Measurements from ENCODE around the gene NCK1. TPM values are rescaled to one million over a fixed set of nuclear protein-coding genes. Genes with fewer than 3 reads are reported as not detected.
"Not testable (repeated sequence)": the region's sequence is repeated elsewhere in the genome, so short reads cannot be mapped to it uniquely, and the experiment has no call there.

NCK1 gene
- polyA plus RNA-seq, 12 donors = 21.4 to 52.5 (median 33.7) TPM; not detected in 1

DNA sequence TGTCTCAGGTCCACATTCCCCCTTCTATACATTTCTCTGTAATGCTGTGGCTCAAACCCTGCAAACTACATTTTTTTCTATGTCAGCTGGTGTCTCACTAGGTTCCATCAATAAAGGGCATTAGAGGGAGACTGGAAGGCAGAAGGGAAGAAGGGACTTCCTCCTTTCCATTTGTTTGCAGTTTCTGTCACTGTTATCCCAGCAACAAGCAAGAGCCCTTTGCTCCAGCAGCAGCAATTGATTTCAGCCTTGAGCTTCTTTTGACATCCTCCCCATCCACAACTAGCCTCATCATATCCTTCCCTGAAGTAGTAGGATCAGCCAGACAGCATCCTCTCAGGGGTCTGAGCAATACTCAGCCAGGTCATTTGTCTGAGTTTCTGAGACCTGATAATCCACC lies 5.3 kb upstream of the NCK1 start:
- DNase-seq = no peak

DNA sequence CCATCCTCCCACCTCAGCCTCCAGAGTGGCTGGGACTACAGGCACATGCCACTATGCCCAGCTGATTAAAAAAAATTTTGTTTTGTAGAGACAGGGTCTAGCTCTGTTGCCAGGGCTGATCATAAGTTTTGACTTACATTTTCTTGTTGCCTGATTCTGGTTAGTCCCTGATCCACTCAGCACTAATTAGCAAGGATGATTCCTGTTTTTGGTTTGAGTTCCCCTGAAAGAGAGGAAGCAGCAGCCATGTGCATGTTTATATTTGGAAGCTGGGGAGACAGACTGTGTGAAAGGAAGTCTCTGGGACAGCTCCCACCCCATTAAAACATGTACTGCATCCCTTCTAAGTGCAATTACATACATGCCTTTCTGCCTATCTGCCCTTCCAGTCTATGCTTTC lies 3.6 kb upstream of the NCK1 start:
- DNase-seq = no peak

DNA sequence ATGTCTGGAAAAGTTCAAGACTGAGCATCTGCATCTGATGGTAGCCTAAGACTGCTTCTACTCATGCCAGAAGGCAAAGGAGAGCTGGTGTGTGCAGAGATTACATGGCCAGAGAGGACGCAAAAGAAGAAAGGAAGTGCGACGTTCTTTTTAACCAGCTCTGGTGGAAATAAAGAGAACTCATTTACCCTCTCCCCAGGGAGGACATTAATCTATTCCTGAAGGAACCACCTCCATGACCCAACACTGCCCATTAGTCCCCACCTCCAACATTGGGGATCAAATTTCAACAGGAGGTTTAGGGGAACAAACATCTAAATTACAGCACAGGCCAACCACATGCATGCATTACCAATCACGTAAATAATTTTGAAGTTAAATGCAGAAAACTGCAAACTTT lies 1.5 kb upstream of the NCK1 start:
- no peak for DNase-seq

DNA sequence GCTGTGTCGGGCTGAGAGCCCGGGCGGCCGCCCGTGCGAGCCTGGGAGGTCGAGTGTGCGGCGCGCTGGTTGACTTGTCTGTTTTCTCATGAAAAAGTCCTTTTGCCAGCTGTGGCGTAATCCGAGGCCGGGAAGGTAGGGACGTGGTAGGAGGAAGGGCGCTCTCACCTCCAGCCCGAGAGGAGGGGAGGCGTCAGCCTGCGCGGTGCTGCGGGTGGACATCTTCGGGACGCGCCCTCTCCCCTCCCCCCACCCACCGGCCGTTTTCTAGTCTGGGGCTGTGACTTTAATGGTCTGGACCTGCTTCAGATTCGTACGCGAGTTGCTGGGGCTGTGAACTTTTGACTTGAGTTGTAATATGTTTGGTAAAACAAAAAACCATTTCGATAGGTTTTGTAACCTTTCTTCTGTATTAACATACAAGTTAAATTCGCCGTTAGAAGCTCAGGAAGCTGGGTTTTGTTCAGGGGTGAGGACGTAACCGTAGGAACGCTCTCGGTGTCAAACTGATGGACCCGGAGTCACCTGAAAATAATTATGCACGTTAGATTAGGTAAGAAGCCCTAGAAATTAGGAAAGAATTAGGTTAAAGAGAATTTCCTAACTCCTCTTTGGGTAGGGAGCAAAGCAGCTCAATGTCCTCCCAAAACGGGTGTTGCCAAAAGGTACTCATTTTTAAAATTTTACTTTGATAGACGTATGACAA lies 762 bp downstream of the NCK1 start:
- DNase-seq = peak; percentile 73

DNA sequence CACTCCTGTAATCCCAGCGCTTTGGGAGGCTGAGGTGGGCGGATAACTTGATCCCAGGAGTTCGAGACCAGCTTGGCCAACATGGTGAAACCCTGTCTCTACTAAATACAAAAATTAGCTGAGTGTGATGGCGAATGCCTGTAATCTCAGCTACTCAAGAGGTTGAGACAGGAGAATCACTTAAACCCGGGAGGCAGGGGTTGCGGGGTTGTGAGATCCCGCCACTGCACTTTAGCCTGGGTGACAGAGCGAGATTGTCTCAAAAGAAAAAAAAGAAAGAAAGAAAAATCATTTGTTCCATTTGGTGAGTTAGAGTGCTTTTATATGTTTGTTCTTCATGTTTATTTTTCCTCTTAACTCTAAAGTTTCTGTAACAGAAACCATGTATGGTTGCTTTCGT lies 7.3 kb downstream of the NCK1 start:
- no peak for DNase-seq

DNA sequence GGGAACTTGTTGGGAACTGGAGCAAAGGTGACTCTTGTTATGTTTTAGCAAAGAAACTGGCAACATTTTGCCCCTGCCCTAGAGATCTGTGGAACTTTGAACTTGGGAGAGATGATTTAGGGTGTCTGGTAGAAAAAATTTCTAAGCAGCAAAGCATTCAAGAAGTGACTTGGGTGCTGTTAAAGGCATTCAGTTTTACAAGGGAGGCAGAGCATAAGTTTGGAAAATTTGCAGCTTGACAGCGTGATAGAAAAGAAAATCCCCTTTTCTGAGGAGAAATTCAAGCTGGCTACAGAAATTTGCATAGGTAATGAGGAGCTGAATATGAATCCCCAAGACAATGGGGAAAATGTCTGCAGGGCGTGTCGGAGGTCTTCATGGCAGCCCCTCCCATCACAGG lies 10.2 kb downstream of the NCK1 start:
- DNase-seq = not testable (repeated sequence)

DNA sequence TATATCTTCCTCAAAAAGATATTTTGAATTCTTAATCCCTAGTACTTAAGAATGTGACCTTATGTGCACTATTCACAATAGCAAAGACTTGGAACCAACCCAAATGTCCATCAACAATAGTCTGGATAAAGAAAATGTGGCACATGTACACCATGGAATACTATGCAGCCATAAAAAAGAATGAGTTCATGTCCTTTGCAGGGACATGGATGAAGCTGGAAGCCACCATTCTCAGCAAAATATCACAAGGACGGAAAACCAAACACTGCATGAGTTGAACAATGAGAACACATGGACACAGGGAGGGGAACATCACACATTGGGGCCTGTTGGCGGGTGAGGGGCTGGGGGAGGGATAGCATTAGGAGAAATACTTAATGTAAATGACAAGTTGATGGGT lies 17.5 kb downstream of the NCK1 start:
- DNase-seq = not testable (repeated sequence)

DNA sequence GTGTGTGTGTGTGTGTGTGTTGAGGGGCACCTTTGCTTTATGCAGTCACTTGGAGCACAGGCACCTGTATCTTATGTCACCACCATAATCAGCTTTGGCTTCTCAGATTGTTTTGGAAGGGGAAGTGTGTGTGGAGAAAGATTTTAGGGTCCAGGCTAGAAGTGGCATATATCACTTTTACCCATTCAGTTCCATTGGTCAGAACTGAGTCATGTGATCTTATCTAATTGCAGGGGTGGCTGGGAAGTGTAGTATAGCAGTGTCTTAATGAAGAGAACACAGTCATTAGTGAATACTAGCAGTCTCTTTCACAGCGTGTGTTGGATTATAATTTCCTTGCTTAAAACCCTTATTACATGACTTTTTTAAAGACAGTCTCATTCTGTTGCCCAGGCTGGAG lies 20.6 kb downstream of the NCK1 start:
- no peak for DNase-seq

DNA sequence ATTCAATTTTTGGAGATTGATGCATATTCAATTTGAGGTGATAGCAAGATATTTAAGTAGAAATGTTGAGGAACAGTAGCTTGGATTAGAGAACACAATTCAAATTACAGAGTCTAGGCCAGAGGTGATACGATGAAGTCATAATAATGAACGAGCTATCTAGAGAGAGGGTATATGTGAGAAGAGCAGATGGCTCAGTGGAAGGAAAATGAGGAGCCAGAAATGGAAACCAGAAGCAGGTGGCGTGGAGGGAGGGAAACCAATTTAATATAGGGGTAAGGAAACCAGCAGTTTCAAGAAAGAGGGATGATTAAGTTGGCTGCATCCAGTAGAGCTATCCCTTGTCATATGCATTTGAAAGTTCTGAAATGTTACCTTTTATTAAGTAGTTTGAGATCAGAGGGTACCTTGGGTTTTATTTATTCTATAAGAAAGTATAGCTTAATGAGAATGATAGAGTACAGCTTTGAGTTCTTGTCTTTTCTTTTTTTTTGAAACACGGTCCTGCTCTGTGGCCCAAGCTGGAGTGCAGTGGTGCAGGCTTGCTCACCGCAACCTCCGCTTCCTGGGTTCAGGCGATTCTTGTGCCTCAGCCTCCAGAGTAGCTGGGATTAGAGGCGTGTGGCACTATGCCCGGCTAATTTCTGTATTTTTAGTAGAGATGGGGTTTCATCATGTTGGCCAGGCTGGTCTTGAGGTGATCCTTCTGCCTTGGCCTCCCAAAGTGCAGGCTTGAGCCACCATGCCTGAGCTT lies 22.1 kb downstream of the NCK1 start:
- DNase-seq = no peak

DNA sequence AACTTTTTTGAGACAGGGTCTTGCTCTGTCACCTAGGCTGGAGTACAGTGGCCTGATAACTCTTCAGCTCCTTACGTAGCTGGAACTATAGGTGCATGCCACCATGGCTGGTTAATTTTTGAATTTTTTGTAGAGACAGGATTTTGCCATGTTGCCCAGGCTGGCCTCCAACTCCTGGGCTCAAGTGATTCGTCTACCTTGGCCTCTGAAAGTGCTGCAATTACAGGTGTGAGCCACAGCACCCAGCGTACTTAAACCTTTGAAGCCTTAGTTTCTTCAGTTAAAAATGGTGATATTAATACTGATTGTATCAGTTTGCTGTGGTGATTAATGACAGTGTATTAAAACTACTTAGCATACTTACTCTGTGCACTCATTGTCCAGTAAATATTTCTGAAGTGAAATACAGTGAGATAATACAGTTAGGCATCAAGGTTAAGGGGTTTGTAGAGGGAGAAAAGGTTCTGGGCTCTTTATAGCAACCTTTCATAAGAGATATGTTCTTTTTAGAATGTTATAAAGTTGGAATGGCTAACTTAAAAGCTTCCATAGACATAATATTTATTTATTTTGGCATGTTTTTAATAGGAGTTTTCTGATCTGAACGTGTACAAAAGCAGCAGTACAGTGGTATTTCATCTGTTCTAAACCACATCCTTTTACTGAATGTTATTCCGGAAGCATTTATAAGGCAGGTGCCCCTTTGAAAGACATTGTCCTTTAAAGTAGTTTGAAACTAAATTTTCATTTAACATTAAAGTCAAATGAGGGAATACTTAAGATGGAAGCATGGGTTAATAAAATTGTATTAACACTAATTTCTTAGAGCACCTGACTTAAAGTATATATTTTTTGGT lies 23.6 kb downstream of the NCK1 start:
- DNase-seq = no peak

DNA sequence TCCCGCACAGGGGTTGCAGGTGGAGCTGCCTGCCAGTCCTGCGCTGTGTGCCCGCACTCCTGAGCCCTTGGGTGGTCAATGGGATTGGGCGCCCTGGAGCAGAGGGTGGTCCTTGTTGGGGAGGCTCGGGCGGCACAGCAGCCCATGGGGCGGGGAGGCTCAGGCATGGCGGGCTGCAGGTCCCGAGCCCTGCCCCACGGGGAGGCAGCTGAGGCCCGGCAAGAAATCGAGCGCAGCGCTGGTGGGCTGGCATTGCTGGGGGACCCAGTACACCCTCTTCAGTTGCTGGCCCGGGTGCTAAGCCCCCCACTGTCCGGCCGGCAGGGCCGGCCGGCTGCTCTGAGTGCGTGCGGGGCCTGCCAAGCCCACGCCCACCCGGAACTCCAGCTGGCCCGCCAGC lies 27.9 kb downstream of the NCK1 start:
- DNase-seq = no peak

DNA sequence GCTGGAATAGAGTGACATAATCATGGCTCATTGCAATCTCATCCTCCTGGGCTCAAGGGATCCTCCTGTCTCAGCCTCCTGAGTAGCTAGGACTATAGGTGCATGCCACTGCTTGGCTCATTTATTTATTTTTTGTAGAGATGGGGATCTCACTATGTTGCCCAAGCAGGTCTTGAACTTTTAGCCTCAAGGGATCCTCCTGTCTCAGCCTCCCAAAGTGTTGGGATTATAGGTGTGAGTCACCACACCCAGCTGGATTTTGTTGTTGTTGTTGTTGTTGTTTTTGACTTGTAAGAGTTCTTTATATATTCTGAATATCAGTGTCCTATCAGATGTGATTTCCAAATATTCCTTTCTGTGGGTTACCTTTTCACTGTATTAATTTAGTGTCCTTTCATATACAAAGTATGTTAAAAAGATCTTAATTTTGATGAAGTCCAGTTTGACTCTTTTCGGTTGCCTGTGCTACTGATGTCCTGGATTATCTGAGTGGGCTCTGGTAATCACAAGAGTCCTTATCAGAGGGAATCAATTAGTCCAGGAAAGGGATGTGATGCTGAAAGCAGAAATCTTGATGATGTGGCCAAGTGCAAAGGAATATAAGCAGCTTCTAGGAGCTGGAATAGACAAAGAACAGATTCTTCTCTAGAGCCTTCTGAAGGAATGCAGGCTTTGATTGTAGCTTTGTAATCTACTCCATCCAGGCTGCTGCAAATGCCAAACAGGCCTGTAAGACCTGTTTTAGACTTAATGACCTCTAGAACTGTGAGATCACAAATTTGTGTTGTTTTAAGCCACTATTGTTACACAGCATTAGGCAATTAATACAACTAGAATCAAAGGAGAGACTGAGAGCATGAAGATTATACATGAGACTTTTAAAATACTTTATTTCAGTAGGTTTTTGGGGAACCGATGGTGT lies 30.2 kb downstream of the NCK1 start:
- no peak for DNase-seq

DNA sequence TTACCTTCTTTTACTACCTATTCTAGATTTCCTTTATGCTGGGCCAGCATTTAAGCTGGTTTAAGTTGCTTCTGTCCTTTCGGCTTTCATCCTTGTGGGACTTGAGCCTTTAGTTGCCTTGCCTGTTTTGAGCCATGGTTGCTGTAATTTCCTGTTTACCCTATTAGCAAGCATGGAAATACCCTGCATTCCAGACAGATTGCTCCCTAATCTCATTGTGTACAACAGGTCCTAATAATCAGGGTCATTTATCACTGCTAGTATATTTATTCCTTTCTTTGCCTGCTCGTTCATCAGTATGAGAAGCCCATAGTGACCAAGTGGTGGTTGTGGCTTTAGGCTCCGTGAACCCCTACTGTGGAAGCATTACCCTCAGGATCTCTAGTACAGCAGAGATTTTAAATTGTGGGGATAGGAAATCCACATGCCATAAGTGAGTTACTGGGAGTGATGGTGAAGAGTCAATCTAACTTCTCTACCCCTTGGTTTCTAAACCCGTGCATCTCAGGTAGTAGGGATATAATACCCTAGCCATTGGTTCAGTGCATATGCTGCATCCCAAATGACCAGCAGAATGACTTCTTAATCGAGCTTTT lies 31.9 kb downstream of the NCK1 start:
- no peak for DNase-seq

DNA sequence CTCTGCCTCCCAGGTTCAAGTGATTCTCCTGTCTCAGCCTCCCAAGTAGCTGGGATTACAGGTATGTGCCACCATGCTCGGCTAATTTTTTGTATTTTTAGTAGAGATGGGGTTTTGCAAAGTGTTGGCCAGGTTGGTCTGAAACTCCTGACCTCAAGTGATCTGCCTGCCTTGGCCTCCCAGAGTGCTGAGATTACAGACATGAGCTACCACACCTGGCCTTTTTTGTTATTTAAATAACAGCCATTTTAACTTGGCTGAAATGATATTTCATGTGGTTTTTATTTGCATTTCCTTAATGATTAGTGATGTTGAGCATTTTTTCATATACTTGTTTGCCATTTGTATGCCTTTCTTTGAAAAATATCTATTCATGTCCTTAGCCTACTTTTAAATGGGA lies 35.2 kb downstream of the NCK1 start:
- not testable (repeated sequence) for DNase-seq

DNA sequence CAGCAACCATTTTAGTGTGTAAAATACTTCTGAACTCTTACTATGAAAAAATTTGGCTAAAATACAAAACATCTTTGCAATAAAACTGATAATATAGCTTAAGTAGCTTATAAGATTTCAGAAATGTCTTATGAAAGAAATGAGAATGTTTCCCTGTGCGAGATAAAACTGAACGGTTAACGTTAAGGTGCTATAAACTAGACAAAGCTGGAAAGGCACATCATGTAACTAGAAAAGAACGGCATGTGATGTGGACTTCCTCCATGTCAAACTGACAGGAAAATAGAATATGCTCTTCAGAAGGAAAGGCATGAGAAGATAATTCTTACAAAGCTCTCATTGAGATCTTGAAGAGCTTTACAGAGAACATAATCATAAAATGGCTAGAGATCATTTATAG lies 36.5 kb downstream of the NCK1 start:
- DNase-seq = no peak

DNA sequence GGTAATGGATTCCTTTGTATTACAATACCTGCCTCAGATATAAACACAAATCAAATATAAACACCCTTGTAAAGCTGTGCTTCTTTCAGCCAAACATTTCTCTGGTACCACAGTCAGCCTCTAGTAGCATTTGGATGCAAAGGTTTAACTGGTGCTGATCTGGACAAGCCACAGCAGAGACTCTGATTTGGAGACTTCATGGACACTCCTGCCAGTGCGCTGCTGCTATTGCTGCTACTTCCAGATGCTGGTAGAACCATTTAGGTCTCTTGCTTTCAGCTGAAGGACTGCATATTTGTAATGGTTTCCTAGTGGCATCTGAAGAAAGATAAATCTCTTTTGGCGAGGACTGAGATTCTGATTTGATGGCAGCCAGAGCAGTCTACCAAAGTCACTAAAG lies 36.9 kb downstream of the NCK1 start:
- no peak for DNase-seq

DNA sequence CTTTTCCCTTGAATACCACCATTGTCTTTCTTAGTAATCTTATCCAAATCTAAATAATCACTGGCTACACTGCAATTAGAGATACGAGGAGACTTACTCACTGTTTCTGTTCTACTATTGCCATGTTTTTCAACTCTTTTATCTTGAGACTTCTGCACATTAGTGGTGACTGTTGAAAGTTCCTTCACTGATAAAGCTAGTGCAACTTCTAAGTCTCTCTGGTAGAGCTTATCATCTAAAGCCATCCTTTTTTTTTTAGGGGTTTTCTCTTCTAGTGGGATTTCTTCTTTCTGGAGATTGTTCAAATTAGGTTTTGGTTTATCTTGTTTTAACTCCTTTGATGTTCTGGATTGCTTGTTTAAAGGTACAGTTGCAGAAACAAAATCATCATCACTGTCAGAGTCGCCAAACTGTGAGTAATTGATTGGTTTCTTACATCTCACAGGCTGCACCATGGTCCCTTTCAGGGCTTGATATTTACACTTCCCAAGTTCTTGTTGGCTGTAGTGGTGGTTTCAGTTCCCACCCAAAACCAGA lies 37.7 kb downstream of the NCK1 start:
- no peak for DNase-seq

DNA sequence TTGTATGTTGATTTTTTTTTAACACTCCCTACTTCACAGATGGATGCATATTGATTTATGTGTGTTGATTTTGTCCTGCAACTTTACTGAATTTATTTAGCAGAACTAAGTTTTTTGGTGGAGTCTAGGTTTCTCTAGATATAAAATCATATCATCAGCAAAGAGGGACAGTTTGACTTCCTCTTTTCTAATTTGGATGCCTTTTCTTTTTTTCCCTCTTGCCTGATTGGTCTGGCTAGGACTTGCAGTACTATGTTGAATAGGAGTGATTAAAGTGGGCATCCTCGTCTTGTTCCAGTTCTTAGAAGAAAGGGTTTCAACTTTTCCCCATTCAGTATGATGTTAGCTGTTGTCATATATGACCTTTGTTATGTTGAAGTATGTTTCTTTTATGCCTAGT lies 38.7 kb downstream of the NCK1 start:
- DNase-seq = not testable (repeated sequence)

DNA sequence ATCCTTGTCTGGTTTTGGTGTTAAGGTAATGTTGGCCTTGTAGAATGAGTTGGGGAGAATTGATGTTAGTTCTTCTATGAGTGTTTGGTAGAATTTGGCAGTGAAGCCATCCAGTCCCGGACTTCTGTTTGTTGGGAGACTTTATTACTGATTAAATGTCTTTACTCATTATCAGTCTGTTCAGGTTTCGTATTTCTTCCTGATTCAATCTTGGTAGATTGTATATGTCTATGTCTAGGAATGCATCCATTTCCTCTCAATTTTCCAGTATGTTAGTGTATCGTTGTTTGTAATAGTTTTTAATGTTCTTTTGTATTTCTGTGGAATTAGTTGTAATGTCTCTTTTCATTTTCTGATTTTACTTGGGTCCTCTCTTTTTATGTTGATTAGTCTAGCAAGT lies 39.4 kb downstream of the NCK1 start:
- DNase-seq = no peak

DNA sequence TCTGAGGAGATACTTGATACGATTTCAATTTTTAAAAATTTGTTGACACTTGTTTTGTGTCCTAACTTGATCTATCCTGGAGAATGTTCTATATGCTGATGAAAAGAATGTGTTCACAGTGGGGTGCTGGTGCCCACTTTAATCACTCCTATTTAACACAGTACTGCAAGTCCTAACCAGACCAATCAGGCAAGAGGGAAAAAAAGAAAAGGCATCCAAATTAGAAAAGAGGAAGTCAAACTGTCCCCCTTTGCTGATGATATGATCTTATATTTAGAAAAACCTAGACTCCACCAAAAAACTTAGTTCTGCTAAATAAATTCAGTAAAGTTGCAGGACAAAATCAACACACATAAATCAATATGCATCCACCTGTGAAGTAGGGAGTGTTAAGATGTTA lies 40.5 kb downstream of the NCK1 start:
- DNase-seq = not testable (repeated sequence)

DNA sequence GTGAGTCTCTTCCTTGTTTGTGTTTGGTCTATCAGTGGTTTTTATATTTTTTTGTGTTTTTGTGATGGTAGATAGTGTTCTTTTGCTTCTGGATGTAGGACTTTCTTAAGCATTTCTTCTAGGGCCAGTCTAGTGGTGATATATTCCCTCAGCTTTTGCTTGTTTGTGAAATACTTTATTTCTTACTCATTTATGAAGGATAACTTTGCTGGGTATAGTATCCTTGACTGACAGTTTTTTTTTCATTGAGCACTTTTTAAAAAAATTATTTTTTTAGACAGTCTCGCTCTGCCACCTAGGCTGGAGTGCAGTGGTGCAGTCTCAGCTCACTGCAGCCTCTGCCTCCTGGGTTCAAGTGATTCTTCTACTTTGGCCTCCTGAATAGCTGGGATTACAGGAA lies 41.9 kb downstream of the NCK1 start:
- no peak for DNase-seq

Measured in muscle of arm (tissue), 12 donors.